ENCODE data around the gene TTC13. TPM values are rescaled to one million over a fixed set of nuclear protein-coding genes. Genes with fewer than 3 reads are reported as not detected.

TTC13 gene
- total and polyA plus RNA-seq, 3 experiments from 2014 or later = 13.1 to 24.8 (median 21.5) TPM

- no peak overlapping the region for H3K27ac ChIP-seq (ENCODE audit: low read depth, low read length)
- H3K4me1 ChIP-seq (ENCODE audit: insufficient read depth, low read length) = no peaks in the 10 kb centered on the region
- peaks cover 0 to 37% (median 8%) of the 10 kb centered on the region in 3 donors for H3K36me3 Mint-ChIP-seq
- H3K27me3 ChIP-seq (ENCODE audit: insufficient read depth, low read length, poor library complexity, severe bottlenecking) = no peaks in the 10 kb centered on the region
- H3K36me3 ChIP-seq (ENCODE audit: insufficient read depth, low read length) = no peaks in the 10 kb centered on the region
- H3K4me3 ChIP-seq (ENCODE audit: low read length) = no peak overlapping the region
- H3K9me3 Mint-ChIP-seq = no peaks in the 10 kb centered on the region
- H3K27me3 Mint-ChIP-seq = no peaks in the 10 kb centered on the region
- CTCF ChIA-PET = no interaction called here
- DNase-seq = no peak
- no peaks in the 10 kb centered on the region for H3K9me3 ChIP-seq (ENCODE audit: low read length)
- H3K4me1 Mint-ChIP-seq = peaks cover 0 to 4% (median 1%) of the 10 kb centered on the region in 3 donors
- H3K4me3 Mint-ChIP-seq = no peak overlapping the region
- peak overlapping the region in 1 of 8 donors; percentile 90 for H3K27ac Mint-ChIP-seq
- POLR2A ChIA-PET = no interaction called here
Measured at GRCh38 chr1:230899841-230900251, 78.8 kb downstream of the TTC13 start.

- DNase-seq = no peak
- Histone ChIP-seq H3K4me3 (ENCODE audit: low read length) (no peak overlapping the region), H3K36me3 (ENCODE audit: insufficient read depth, low read length) (no peaks in the 10 kb centered on the region), H3K4me1 (ENCODE audit: insufficient read depth, low read length) (no peaks in the 10 kb centered on the region), H3K27me3 (ENCODE audit: insufficient read depth, low read length, poor library complexity, severe bottlenecking) (no peaks in the 10 kb centered on the region), H3K27ac (ENCODE audit: low read depth, low read length) (no peak overlapping the region), H3K9me3 (ENCODE audit: low read length) (no peaks in the 10 kb centered on the region)
- H3K27ac Mint-ChIP-seq = peak overlapping the region in 2 of 8 donors; percentile 3 to 20
- H3K4me3 Mint-ChIP-seq = no peak overlapping the region
- H3K9me3 Mint-ChIP-seq = no peaks in the 10 kb centered on the region
- H3K36me3 Mint-ChIP-seq = peaks cover 0 to 30% (median 7%) of the 10 kb centered on the region in 3 donors
- no peaks in the 10 kb centered on the region for H3K27me3 Mint-ChIP-seq
- ChIA-PET POLR2A (no interaction called here), CTCF (no interaction called here)
- peaks cover 0 to 3% (median 1%) of the 10 kb centered on the region in 3 donors for H3K4me1 Mint-ChIP-seq
Measured at GRCh38 chr1:230898748-230899147, 79.9 kb downstream of the TTC13 start.

GRCh38 chr1:230898144-230898543 lies 80.5 kb downstream of the TTC13 start:
- Mint-ChIP-seq H3K27ac (no peak overlapping the region), H3K4me1 (no peaks in the 10 kb centered on the region), H3K9me3 (no peaks in the 10 kb centered on the region), H3K4me3 (no peak overlapping the region), H3K36me3 (peaks cover 0 to 24% (median 3%) of the 10 kb centered on the region in 3 donors), H3K27me3 (peaks cover 0 to 3% of the 10 kb centered on the region in 2 donors)
- Histone ChIP-seq H3K9me3 (ENCODE audit: low read length) (no peaks in the 10 kb centered on the region), H3K4me3 (ENCODE audit: low read length) (no peak overlapping the region), H3K36me3 (ENCODE audit: insufficient read depth, low read length) (no peaks in the 10 kb centered on the region), H3K27ac (ENCODE audit: low read depth, low read length) (no peak overlapping the region), H3K4me1 (ENCODE audit: insufficient read depth, low read length) (no peaks in the 10 kb centered on the region), H3K27me3 (ENCODE audit: insufficient read depth, low read length, poor library complexity, severe bottlenecking) (no peaks in the 10 kb centered on the region)
- ChIA-PET POLR2A (no interaction called here), CTCF (no interaction called here)
- DNase-seq = no peak

GRCh38 chr1:230896779-230897178 lies 81.9 kb downstream of the TTC13 start:
- H3K27ac ChIP-seq (ENCODE audit: low read depth, low read length) = no peak overlapping the region
- no peaks in the 10 kb centered on the region for H3K27me3 ChIP-seq (ENCODE audit: insufficient read depth, low read length, poor library complexity, severe bottlenecking)
- no peaks in the 10 kb centered on the region for H3K4me1 ChIP-seq (ENCODE audit: insufficient read depth, low read length)
- Mint-ChIP-seq H3K27me3 (peaks cover 4 to 11% of the 10 kb centered on the region in 2 donors), H3K4me1 (no peaks in the 10 kb centered on the region), H3K27ac (peak overlapping the region in 1 of 8 donors; percentile 27), H3K36me3 (peaks cover 0 to 15% (median 2%) of the 10 kb centered on the region in 3 donors), H3K9me3 (no peaks in the 10 kb centered on the region), H3K4me3 (no peak overlapping the region)
- POLR2A ChIA-PET = interaction anchor here (0.8 kb wide), 1 partner anchor 10 kb away, joined by 3 read pairs; no protein-coding TSS in a partner anchor
- no peaks in the 10 kb centered on the region for H3K36me3 ChIP-seq (ENCODE audit: insufficient read depth, low read length)
- no peak for DNase-seq
- H3K4me3 ChIP-seq (ENCODE audit: low read length) = no peak overlapping the region
- CTCF ChIA-PET = no interaction called here
- no peaks in the 10 kb centered on the region for H3K9me3 ChIP-seq (ENCODE audit: low read length)

GRCh38 chr1:230895452-230895851 lies 83.2 kb downstream of the TTC13 start:
- Histone ChIP-seq H3K4me3 (ENCODE audit: low read length) (no peak overlapping the region), H3K4me1 (ENCODE audit: insufficient read depth, low read length) (no peaks in the 10 kb centered on the region), H3K27ac (ENCODE audit: low read depth, low read length) (no peak overlapping the region), H3K27me3 (ENCODE audit: insufficient read depth, low read length, poor library complexity, severe bottlenecking) (no peaks in the 10 kb centered on the region), H3K36me3 (ENCODE audit: insufficient read depth, low read length) (no peaks in the 10 kb centered on the region), H3K9me3 (ENCODE audit: low read length) (no peaks in the 10 kb centered on the region)
- H3K36me3 Mint-ChIP-seq = peaks cover 0 to 2% (median 0%) of the 10 kb centered on the region in 3 donors
- no peak for DNase-seq
- ChIA-PET CTCF (no interaction called here), POLR2A (no interaction called here)
- H3K4me3 Mint-ChIP-seq = no peak overlapping the region
- peaks cover 6 to 11% of the 10 kb centered on the region in 2 donors for H3K27me3 Mint-ChIP-seq
- H3K4me1 Mint-ChIP-seq = no peaks in the 10 kb centered on the region
- no peaks in the 10 kb centered on the region for H3K9me3 Mint-ChIP-seq
- peak overlapping the region in 1 of 8 donors; percentile 14 for H3K27ac Mint-ChIP-seq

GRCh38 chr1:230894664-230895063 lies 84.0 kb downstream of the TTC13 start:
- Mint-ChIP-seq H3K27ac (no peak overlapping the region), H3K27me3 (peaks cover 6 to 15% of the 10 kb centered on the region in 2 donors), H3K4me3 (no peak overlapping the region), H3K9me3 (no peaks in the 10 kb centered on the region), H3K4me1 (no peaks in the 10 kb centered on the region), H3K36me3 (no peaks in the 10 kb centered on the region)
- Histone ChIP-seq H3K9me3 (ENCODE audit: low read length) (no peaks in the 10 kb centered on the region), H3K4me3 (ENCODE audit: low read length) (no peak overlapping the region), H3K36me3 (ENCODE audit: insufficient read depth, low read length) (no peaks in the 10 kb centered on the region), H3K27ac (ENCODE audit: low read depth, low read length) (no peak overlapping the region), H3K4me1 (ENCODE audit: insufficient read depth, low read length) (no peaks in the 10 kb centered on the region), H3K27me3 (ENCODE audit: insufficient read depth, low read length, poor library complexity, severe bottlenecking) (no peaks in the 10 kb centered on the region)
- POLR2A ChIA-PET = no interaction called here
- DNase-seq = no peak
- CTCF ChIA-PET = no interaction called here

- Histone ChIP-seq H3K36me3 (ENCODE audit: insufficient read depth, low read length) (no peaks in the 10 kb centered on the region), H3K4me1 (ENCODE audit: insufficient read depth, low read length) (no peaks in the 10 kb centered on the region), H3K27me3 (ENCODE audit: insufficient read depth, low read length, poor library complexity, severe bottlenecking) (no peaks in the 10 kb centered on the region), H3K9me3 (ENCODE audit: low read length) (no peaks in the 10 kb centered on the region), H3K27ac (ENCODE audit: low read depth, low read length) (no peak overlapping the region), H3K4me3 (ENCODE audit: low read length) (no peak overlapping the region)
- no peaks in the 10 kb centered on the region for H3K4me1 Mint-ChIP-seq
- no peak overlapping the region for H3K4me3 Mint-ChIP-seq
- POLR2A ChIA-PET = no interaction called here
- H3K27me3 Mint-ChIP-seq = peaks cover 8 to 21% of the 10 kb centered on the region in 2 donors
- no peak overlapping the region for H3K27ac Mint-ChIP-seq
- CTCF ChIA-PET = interaction anchor here (1.1 kb wide), 1 partner anchor 19 kb away, joined by 3 read pairs; no protein-coding TSS in a partner anchor
- H3K9me3 Mint-ChIP-seq = no peaks in the 10 kb centered on the region
- no peaks in the 10 kb centered on the region for H3K36me3 Mint-ChIP-seq
- no peak for DNase-seq
Measured at GRCh38 chr1:230894032-230894431, 84.6 kb downstream of the TTC13 start.

- Histone ChIP-seq H3K27ac (ENCODE audit: low read depth, low read length) (no peak overlapping the region), H3K9me3 (ENCODE audit: low read length) (no peaks in the 10 kb centered on the region), H3K36me3 (ENCODE audit: insufficient read depth, low read length) (no peaks in the 10 kb centered on the region), H3K4me1 (ENCODE audit: insufficient read depth, low read length) (no peaks in the 10 kb centered on the region), H3K27me3 (ENCODE audit: insufficient read depth, low read length, poor library complexity, severe bottlenecking) (no peaks in the 10 kb centered on the region), H3K4me3 (ENCODE audit: low read length) (no peak overlapping the region)
- ChIA-PET POLR2A (no interaction called here), CTCF (no interaction called here)
- peaks cover 0 to 4% (median 0%) of the 10 kb centered on the region in 5 donors for H3K9me3 Mint-ChIP-seq
- H3K27ac Mint-ChIP-seq = peak overlapping the region in 1 of 8 donors; percentile 42
- DNase-seq = no peak
- peaks cover 8 to 36% of the 10 kb centered on the region in 2 donors for H3K27me3 Mint-ChIP-seq
- no peaks in the 10 kb centered on the region for H3K4me1 Mint-ChIP-seq
- no peak overlapping the region for H3K4me3 Mint-ChIP-seq
- H3K36me3 Mint-ChIP-seq = peaks cover 0 to 5% (median 0%) of the 10 kb centered on the region in 3 donors
Measured at GRCh38 chr1:230892018-230892491, 86.6 kb downstream of the TTC13 start.

All from CD8-positive, alpha-beta memory T cell (primary cell).